Measurements from ENCODE around the gene SLC2A4RG. TPM values are rescaled to one million over a fixed set of nuclear protein-coding genes. Genes with fewer than 3 reads are reported as not detected.
A peak's percentile ranks its signal among the peaks of the same experiment; 100 is the strongest.

The SLC2A4RG gene
- total and polyA plus RNA-seq, 3 donors from 2014 or later, result 64.4 to 141 (median 123) TPM

DNA sequence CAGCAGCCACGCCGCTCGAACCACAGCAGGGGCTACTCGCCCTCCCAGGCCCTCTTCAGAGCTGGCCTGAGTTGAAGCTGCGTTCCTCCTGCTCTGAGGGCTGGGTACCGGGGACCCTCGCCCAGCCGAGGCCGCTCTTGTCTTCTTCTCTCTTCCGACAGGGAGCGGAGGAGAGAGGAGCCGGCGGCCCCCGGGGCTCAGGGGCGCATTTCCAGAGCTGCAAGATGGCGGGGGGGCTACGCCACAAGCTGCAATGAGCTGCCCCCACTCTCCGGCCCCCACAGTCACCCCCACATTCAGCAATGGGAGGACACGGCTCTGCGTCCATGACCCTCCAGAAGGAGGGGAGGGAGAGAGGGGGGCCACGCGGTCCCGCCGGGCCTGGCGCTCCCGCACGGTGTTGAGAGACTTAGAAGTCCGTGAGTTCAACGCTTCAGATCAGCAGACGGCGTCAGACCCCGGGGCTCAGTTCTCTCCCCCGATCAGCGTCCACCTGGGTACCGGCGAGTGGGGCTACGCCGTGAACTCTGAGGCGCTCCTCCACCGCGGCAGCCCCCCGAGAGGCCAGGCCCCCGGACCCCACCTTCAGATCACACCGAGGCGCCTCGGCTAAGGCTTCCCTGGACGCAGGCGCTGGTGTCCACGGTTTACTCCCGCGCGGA lies 31.6 kb downstream of the SLC2A4RG start:
- peak overlapping the region; percentile 41 to 50 for H3K27ac ChIP-seq
- no peaks in the 10 kb centered on the region for H3K36me3 ChIP-seq (ENCODE audit: low read depth, missing control alignments)
- intact Hi-C loops (cut with DNase I; ENCODE audit: low total_unique reads), result no loop called here

DNA sequence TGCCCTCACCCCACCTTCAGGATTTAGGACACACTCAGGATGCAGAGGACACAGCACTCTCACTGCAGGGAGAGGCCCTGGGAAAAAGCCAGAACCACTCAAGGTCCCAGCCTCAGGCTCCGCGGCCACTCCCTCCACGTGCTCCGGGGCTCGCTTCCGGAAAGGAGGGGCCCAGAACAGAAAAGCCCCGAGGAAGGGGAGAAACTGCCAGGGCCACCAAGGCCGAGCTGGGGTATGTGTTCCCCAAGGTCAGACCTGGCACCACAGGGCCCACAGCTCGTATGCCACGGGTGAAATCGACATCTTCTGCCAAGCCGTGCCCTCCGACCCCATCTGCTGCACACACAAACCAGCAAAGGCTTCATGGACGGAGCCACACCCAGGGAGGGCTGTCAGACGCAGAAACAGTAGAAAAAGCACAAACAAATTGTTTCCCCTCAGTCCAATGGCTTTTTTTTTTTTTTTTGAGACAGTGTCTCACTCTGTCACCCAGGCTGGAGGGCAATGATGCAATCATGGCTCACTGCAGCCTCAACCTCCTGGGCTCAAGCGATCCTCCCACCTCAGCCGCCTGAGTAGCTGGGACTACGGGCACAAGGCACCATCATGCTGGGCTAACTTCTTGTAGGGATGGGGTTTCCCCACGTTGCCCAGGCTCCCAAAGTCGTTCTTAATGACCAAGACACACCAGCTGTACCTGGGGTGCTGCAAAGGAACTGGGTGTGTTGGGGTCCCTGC lies 33.4 kb downstream of the SLC2A4RG start:
- WGBS, 2 donors, result 37 to 40% methylated on average over 18 to 20 of the region's 20 CpGs
- TF ChIP-seq POLR2A (IDR thresholded peaks at IDR 0.05), result no peak
- TF ChIP-seq, protein P1, sequence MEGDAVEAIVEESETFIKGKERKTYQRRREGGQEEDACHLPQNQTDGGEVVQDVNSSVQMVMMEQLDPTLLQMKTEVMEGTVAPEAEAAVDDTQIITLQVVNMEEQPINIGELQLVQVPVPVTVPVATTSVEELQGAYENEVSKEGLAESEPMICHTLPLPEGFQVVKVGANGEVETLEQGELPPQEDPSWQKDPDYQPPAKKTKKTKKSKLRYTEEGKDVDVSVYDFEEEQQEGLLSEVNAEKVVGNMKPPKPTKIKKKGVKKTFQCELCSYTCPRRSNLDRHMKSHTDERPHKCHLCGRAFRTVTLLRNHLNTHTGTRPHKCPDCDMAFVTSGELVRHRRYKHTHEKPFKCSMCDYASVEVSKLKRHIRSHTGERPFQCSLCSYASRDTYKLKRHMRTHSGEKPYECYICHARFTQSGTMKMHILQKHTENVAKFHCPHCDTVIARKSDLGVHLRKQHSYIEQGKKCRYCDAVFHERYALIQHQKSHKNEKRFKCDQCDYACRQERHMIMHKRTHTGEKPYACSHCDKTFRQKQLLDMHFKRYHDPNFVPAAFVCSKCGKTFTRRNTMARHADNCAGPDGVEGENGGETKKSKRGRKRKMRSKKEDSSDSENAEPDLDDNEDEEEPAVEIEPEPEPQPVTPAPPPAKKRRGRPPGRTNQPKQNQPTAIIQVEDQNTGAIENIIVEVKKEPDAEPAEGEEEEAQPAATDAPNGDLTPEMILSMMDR (IDR thresholded peaks at IDR 0.05), result no peak
- Histone ChIP-seq H3K36me3 (ENCODE audit: low read depth, missing control alignments) (no peaks in the 10 kb centered on the region), H3K4me3 (no peak overlapping the region), H3K9me3 (no peaks in the 10 kb centered on the region), H3K27me3 (no peaks in the 10 kb centered on the region), H3K27ac (peak overlapping the region in 1 of 2 donors; percentile 45), H3K4me1 (peaks cover 31% of the 10 kb centered on the region)
- DNase-seq, result peak; percentile 74
- intact Hi-C loops (cut with DNase I; ENCODE audit: low total_unique reads), result no loop called here

More for the DNA sequence above, 31.6 kb downstream of the SLC2A4RG start:
- Histone ChIP-seq H3K9me3 (no peaks in the 10 kb centered on the region), H3K4me3 (peak overlapping the region; percentile 23 to 34), H3K27me3 (no peaks in the 10 kb centered on the region), H3K4me1 (peaks cover 29% of the 10 kb centered on the region)
- 57 to 80% methylated on average over 24 to 52 of the region's 52 CpGs for WGBS, 2 donors
- no peak for TF ChIP-seq POLR2A (IDR thresholded peaks at IDR 0.05)
- TF ChIP-seq, protein P1 (IDR thresholded peaks at IDR 0.05), result no peak
- DNase-seq, result no peak

DNA sequence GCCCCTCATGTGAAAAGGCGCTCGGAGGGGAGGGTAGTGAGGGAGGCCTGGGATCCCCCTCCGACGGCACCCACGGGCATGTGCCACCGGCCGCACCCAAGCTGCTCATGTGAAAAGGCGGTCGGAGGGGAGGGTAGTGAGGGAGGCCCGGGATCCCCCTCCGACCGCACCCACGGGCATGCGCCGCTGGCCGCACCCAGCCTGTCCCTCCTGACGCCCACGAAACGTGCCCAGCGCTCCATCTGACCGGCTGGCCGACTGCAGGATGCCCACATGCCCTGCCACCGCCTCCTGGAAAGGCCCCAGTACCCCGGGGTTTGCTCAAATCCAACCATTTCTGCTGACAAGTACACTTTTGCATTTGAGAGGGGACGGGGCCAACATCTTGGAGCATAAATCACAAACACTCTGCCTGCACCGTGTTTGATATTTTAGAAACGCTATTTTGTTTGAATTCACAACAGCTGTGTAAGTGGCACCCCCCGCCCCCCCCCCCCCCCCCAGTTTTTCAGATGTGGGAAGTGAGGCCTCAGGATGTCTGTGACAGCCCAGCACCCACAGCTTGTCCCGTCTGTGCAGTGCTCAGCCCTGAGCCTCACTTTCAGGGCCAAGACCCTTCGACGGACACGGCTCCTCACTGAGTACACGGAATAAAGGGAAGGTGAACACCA lies 34.1 kb downstream of the SLC2A4RG start:
- Histone ChIP-seq H3K36me3 (ENCODE audit: low read depth, missing control alignments) (no peaks in the 10 kb centered on the region), H3K4me3 (no peak overlapping the region), H3K9me3 (no peaks in the 10 kb centered on the region), H3K27ac (peak overlapping the region in 1 of 2 donors; percentile 45), H3K27me3 (no peaks in the 10 kb centered on the region), H3K4me1 (peaks cover 31% of the 10 kb centered on the region)
- WGBS, 2 donors, result 82 to 89% methylated on average over 26 to 33 of the region's 33 CpGs
- intact Hi-C loops (cut with DNase I; ENCODE audit: low total_unique reads), result no loop called here
- no peak for DNase-seq
- TF ChIP-seq, protein P1 (IDR thresholded peaks at IDR 0.05), result no peak
- TF ChIP-seq POLR2A (IDR thresholded peaks at IDR 0.05), result no peak

DNA sequence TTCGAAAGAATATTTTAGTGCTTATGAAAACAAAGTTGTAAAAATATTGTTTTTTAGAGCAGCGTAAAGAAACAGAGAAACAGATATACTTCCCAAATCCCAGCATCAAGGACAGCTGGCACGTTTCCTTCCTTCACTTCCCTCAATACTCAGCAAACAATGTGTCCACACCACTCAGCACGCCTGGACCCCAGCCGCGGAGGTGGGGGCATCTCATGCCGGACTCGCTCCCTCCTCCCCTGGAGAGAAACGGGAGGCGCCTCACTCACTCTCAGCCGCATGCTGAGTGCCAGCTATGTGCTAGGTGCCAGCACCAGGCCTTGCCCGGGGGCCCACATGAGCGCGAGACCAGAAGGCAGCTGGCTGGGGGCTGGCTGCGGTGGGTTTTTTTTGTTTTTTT lies 34.7 kb downstream of the SLC2A4RG start:
- H3K4me1 ChIP-seq, result peaks cover 31% of the 10 kb centered on the region
- no peaks in the 10 kb centered on the region for H3K27me3 ChIP-seq
- no peak for TF ChIP-seq POLR2A (IDR thresholded peaks at IDR 0.05)
- TF ChIP-seq, protein P1 (IDR thresholded peaks at IDR 0.05), result no peak
- WGBS, 2 donors, result 37 to 45% methylated on average over 15 of the region's 15 CpGs
- no peaks in the 10 kb centered on the region for H3K9me3 ChIP-seq
- no peaks in the 10 kb centered on the region for H3K36me3 ChIP-seq (ENCODE audit: low read depth, missing control alignments)
- H3K27ac ChIP-seq, result no peak overlapping the region
- DNase-seq, result no peak
- H3K4me3 ChIP-seq, result no peak overlapping the region
- intact Hi-C loops (cut with DNase I; ENCODE audit: low total_unique reads), result no loop called here
